ENCODE data around the gene ASRGL1.
"Not testable (repeated sequence)": the region's sequence is repeated elsewhere in the genome, so short reads cannot be mapped to it uniquely, and the experiment has no call there.

ASRGL1 gene

GRCh38 chr11:62336949-62337302 is 322 bp upstream of the ASRGL1 start:
- CTCF ChIA-PET = interaction anchor here (1.5 to 4.5 kb wide), 3 partner anchors 31 to 57 kb away, joined by 3 to 39 read pairs (median 6); no protein-coding TSS in a partner anchor
- peaks cover 69% of the 10 kb centered on the region for H3K27me3 Mint-ChIP-seq
- DNase-seq, H3K36me3 Mint-ChIP-seq, H3K9me3 Mint-ChIP-seq: not testable (repeated sequence)
- H3K4me1 Mint-ChIP-seq = peaks cover 19% of the 10 kb centered on the region
- H3K4me3 Mint-ChIP-seq = peak overlapping the region; percentile 86
- peak overlapping the region; percentile 15 for H3K27ac Mint-ChIP-seq

DNA sequence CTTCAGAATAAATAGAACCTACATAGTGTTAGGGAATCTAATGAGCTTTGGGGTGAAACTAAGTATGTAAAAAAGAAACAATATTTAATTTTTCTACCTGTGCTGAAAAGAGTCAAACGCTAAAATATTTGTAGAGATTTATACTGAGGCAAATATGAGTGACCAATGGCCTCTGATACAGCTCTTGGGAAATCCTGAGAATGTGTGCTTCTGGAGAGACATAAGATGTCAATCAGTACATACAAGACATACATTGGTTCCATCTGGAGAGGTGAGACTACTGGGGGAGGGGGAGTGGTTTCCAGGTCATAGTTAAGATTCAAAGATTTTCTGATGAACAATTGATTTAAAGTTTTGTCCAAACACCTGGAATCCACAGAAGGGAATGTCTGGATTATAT is 970 bp downstream of the ASRGL1 start:
- H3K9me3 Mint-ChIP-seq = no peaks in the 10 kb centered on the region
- peaks cover 19% of the 10 kb centered on the region for H3K4me1 Mint-ChIP-seq
- no peak for DNase-seq
- H3K27ac Mint-ChIP-seq = no peak overlapping the region
- H3K27me3 Mint-ChIP-seq = peaks cover 57% of the 10 kb centered on the region
- H3K4me3 Mint-ChIP-seq = peak overlapping the region; percentile 86
- peaks cover 1% of the 10 kb centered on the region for H3K36me3 Mint-ChIP-seq
- CTCF ChIA-PET = interaction anchor here (0.6 to 4.5 kb wide), 8 partner anchors 8 to 404 kb away, joined by 3 to 39 read pairs (median 3); no protein-coding TSS in a partner anchor

DNA sequence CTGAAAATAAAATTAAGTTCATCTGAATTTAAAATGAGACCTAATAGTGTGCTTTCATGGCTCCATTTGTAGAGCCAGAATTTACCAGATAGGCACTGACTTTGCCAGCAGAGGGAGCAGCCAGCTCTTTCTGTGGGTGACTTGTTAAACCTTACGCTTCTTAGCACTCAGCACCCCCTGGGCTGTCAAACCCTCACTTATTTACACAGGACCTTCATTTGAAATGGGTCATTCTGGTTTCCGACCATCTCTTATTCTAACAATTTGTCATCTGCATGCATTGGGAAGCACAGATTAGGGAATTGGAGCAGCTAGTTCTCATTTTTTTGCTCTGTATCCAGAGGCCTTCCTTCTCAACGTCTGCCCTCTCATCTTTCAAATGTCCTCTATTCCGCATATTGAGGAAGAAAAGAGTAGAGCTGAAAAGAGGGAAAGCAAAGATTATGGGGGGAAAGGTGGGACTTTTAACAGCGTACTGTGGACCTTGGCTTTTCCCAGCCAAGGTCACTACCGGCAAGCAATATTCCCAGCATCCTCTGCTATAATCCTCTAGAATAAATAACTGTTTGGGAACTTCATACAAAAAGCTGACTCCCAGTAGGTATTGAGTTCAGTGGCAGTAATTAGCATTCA is 3.1 kb downstream of the ASRGL1 start:
- Mint-ChIP-seq H3K27me3 (peaks cover 35% of the 10 kb centered on the region), H3K4me1 (peaks cover 19% of the 10 kb centered on the region), H3K27ac (no peak overlapping the region), H3K9me3 (no peaks in the 10 kb centered on the region), H3K36me3 (peaks cover 4% of the 10 kb centered on the region), H3K4me3 (no peak overlapping the region)
- CTCF ChIA-PET = interaction anchor here (0.6 to 4.5 kb wide), 16 partner anchors 9 to 340 kb away, joined by 3 to 39 read pairs (median 4); no protein-coding TSS in a partner anchor
- DNase-seq = peak; percentile 75

DNA sequence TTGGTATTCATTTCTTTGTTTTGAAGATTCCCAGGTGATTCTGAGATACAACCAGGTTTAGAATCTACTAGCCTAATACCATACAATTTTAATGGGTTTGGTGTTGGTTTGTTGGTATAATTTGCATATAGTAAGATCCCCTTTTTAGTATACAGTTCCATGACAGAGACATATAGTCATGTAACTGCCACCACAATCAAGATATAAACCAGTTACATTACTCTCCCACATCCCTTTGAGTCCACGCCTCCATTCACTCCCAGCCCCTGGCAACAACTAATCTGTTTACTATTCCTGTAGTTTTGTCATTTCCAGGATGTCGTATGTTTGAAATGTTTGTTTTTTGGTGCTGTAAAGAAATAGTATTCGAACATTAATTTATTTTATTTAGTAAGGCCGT is 4.3 kb downstream of the ASRGL1 start:
- H3K27ac Mint-ChIP-seq = no peak overlapping the region
- no peak for DNase-seq
- H3K27me3 Mint-ChIP-seq = peaks cover 23% of the 10 kb centered on the region
- CTCF ChIA-PET = interaction anchor here (0.8 to 4.5 kb wide), 8 partner anchors 26 to 339 kb away, joined by 3 to 39 read pairs (median 6); no protein-coding TSS in a partner anchor
- H3K4me3 Mint-ChIP-seq = no peak overlapping the region
- no peaks in the 10 kb centered on the region for H3K9me3 Mint-ChIP-seq
- peaks cover 12% of the 10 kb centered on the region for H3K4me1 Mint-ChIP-seq
- peaks cover 4% of the 10 kb centered on the region for H3K36me3 Mint-ChIP-seq

GRCh38 chr11:62343646-62344190 is 6.5 kb downstream of the ASRGL1 start:
- H3K27me3 Mint-ChIP-seq, H3K36me3 Mint-ChIP-seq, CTCF ChIA-PET, H3K4me3 Mint-ChIP-seq, H3K4me1 Mint-ChIP-seq, DNase-seq, H3K27ac Mint-ChIP-seq, H3K9me3 Mint-ChIP-seq: not testable (repeated sequence)

DNA sequence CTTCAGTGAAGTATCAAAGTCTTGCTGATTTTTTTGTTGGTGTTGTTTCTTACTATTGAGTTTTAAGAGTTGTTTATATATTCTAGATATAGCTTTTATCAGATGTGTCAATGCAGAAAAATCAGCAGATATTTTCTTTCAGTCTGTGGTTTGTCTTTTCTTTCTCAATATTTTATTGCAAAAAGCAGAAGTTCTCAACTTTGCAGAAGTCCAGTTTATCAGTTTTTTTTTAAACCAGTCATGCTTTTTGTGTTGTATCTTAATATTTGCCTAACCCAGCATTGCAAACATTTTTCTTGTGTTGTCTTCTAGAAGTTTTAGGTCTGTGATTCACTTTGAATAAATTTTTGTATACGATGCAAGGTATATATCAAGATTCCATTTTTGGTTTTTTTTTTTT is 7.0 kb downstream of the ASRGL1 start:
- no peaks in the 10 kb centered on the region for H3K4me1 Mint-ChIP-seq
- no peak overlapping the region for H3K27ac Mint-ChIP-seq
- CTCF ChIA-PET = interaction anchor here (1.2 kb wide), 1 partner anchor 36 kb away, joined by 3 read pairs; no protein-coding TSS in a partner anchor
- no peaks in the 10 kb centered on the region for H3K9me3 Mint-ChIP-seq
- DNase-seq = no peak
- H3K4me3 Mint-ChIP-seq = no peak overlapping the region
- H3K36me3 Mint-ChIP-seq = peaks cover 3% of the 10 kb centered on the region
- H3K27me3 Mint-ChIP-seq = no peaks in the 10 kb centered on the region

DNA sequence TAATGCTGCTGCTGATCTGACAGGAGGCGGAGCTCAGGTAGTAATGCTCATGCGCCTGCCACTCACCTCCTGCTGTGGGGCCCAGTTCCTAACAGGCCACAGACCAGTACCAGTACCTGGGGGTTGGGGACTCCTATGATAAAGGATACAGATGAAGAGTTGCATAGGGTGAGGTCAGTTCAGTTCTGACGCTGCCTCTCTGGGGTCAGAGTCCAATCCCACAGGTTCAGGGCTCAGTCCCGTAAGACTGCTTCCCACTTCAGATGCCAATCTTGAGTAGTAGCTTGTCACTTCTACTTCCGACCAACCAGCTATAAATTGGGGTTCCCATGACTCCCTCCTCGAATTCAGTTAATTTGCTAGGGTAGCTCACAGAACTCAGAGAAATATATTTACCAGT is 8.6 kb downstream of the ASRGL1 start:
- CTCF ChIA-PET = no interaction called here
- H3K36me3 Mint-ChIP-seq = peaks cover 3% of the 10 kb centered on the region
- no peaks in the 10 kb centered on the region for H3K9me3 Mint-ChIP-seq
- H3K27me3 Mint-ChIP-seq = no peaks in the 10 kb centered on the region
- no peaks in the 10 kb centered on the region for H3K4me1 Mint-ChIP-seq
- DNase-seq = no peak
- no peak overlapping the region for H3K27ac Mint-ChIP-seq
- no peak overlapping the region for H3K4me3 Mint-ChIP-seq

DNA sequence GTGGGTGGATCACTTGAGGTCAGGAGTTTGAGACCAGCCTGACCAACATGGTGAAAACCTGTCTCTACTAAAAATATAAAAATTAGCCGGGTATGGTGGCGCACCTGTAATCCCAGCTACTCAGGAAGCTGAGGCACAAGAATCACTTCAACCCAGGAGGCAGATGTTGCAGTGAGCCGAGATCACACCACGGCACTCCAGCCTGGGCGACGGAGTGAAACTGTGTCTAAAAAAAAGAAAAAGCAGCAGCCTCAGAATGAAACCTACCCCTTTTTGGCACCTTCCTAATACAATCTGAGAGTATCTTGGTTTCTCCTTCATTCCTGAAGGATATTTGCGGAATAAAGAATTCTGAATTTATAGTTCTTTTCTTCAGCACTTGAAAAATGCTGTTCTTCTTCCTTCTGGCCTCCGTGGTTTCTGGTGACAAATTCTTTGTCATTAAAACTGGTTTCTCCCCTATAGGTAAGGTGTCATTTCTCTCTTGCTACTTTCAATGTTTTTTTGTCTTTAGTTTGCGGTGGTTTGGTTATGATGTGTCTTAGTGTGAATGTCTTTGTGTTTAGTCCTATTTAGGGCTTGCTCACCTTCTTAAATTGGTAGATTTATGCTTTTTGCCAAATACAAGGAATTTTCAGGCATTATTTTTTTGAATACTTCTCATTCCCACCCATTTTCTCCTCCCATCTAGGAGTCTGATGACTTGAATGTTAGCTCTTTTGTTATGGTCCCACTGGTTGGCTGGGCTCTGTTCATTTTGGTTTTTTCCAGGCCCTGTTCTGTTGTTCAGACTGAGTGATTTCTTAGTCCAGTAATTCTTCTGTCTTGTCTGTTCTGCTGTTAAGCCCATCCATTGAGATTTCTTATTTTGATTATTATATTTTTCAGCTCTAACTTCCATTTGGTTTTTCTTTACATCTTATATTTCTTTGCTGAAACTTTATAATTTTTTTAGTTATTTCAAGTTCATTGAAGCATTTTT is 15.4 kb downstream of the ASRGL1 start:
- H3K36me3 Mint-ChIP-seq = no peaks in the 10 kb centered on the region
- CTCF ChIA-PET = interaction anchor here (0.6 to 1.6 kb wide), 4 partner anchors 12 to 17 kb away, joined by 3 to 4 read pairs (median 3); no protein-coding TSS in a partner anchor
- DNase-seq = no peak

DNA sequence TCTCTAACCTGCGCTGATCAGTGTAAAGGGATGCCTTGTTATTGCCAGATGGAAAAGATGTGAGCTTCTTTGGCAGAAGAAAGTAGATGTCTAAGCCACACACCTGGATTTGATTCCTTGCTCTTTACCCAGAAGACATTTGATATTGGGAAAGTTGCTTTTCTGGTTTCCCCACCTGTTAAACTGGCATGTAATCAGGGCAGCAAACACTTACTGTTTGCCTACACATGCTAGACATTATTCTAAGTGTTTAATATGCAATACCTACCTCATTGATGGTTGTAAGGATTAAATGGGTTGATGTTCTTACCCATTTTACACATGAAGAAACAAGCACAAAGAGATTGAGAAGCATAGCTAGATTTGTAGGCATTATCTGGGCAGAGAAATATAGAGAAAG is 16.6 kb downstream of the ASRGL1 start:
- Mint-ChIP-seq H3K27ac (no peak overlapping the region), H3K4me1 (no peaks in the 10 kb centered on the region), H3K4me3 (no peak overlapping the region), H3K36me3 (no peaks in the 10 kb centered on the region), H3K27me3 (no peaks in the 10 kb centered on the region), H3K9me3 (no peaks in the 10 kb centered on the region)
- DNase-seq = no peak
- CTCF ChIA-PET = interaction anchor here (1.6 kb wide), 1 partner anchor 11 kb away, joined by 3 read pairs; no protein-coding TSS in a partner anchor

More for the DNA sequence above, 15.4 kb downstream of the ASRGL1 start:
- Mint-ChIP-seq H3K9me3 (no peaks in the 10 kb centered on the region), H3K4me3 (no peak overlapping the region), H3K27me3 (no peaks in the 10 kb centered on the region), H3K4me1 (no peaks in the 10 kb centered on the region), H3K27ac (no peak overlapping the region)

- no peaks in the 10 kb centered on the region for H3K36me3 Mint-ChIP-seq
Measured at GRCh38 chr11:62358273-62358672, 21.0 kb downstream of the ASRGL1 start.

DNA sequence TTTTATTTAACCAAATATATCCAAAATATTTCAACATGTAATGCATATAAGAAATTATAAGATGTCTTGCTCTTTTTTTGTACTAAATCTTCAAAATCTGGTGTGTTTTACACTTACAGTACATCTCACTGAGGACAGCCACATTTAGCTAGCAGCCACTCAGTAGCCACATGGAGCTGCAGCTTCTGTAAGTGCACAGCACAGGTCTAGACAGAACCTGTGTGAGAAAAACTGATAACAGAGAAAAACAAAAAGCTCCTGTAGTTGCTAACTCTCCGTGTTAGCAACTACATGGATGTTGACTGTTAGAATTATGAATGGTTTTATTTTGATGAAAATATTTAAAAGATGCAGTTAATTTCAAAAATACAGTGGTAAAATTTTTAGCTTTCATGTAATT is 22.2 kb downstream of the ASRGL1 start:
- CTCF ChIA-PET = interaction anchor here (0.8 to 1.4 kb wide), 2 partner anchors 18 to 34 kb away, joined by 3 read pairs; no protein-coding TSS in a partner anchor

More at GRCh38 chr11:62358273-62358672, 21.0 kb downstream of the ASRGL1 start:
- Mint-ChIP-seq H3K27ac (no peak overlapping the region), H3K4me1 (no peaks in the 10 kb centered on the region), H3K27me3 (no peaks in the 10 kb centered on the region), H3K9me3 (no peaks in the 10 kb centered on the region), H3K4me3 (no peak overlapping the region)
- no peak for DNase-seq
- CTCF ChIA-PET = no interaction called here

GRCh38 chr11:62360685-62361084 is 23.4 kb downstream of the ASRGL1 start:
- CTCF ChIA-PET = no interaction called here
- Mint-ChIP-seq H3K27ac (no peak overlapping the region), H3K4me3 (no peak overlapping the region), H3K27me3 (no peaks in the 10 kb centered on the region), H3K4me1 (no peaks in the 10 kb centered on the region), H3K9me3 (no peaks in the 10 kb centered on the region), H3K36me3 (no peaks in the 10 kb centered on the region)
- no peak for DNase-seq

More for the DNA sequence above, 22.2 kb downstream of the ASRGL1 start:
- Mint-ChIP-seq H3K4me3 (no peak overlapping the region), H3K36me3 (no peaks in the 10 kb centered on the region), H3K27ac (no peak overlapping the region), H3K9me3 (no peaks in the 10 kb centered on the region), H3K4me1 (no peaks in the 10 kb centered on the region), H3K27me3 (no peaks in the 10 kb centered on the region)
- DNase-seq = no peak

GRCh38 chr11:62368861-62369477 is 31.7 kb downstream of the ASRGL1 start:
- H3K27ac Mint-ChIP-seq, H3K27me3 Mint-ChIP-seq, H3K4me3 Mint-ChIP-seq, DNase-seq, H3K36me3 Mint-ChIP-seq, H3K9me3 Mint-ChIP-seq: not testable (repeated sequence)
- CTCF ChIA-PET = interaction anchor here (0.6 to 1.3 kb wide), 2 partner anchors 11 to 16 kb away, joined by 3 to 5 read pairs; no protein-coding TSS in a partner anchor
- peaks cover 36% of the 10 kb centered on the region for H3K4me1 Mint-ChIP-seq

Measured in activated naive CD4-positive, alpha-beta T cell treated with anti-CD3 and anti-CD28 coated beads, Interleukin-2, amount 10 ng/mL, durations not matched to agents 7 days and 5 days (primary cell).